BE2C (cell line): ENCODE results near the gene NBL1.

Experiments used
- DNase-seq: peaks from one replicate; pipeline ENCODE4 v3.0.0-alpha.2; 2020
- H3K27me3 ChIP-seq: fragments of 250-450 bp; sonication (Bioruptor Pico); 2 replicates; pipeline ENCODE4 v1.5.1; 2020; ENCODE audit warnings: mild to moderate bottlenecking
- H3K36me3 ChIP-seq: fragments of 250-450 bp; sonication (Bioruptor Pico); 2 replicates; pipeline ENCODE4 v1.5.1; 2020; ENCODE audit warnings: mild to moderate bottlenecking
- H3K4me1 ChIP-seq: fragments of 250-450 bp; sonication (Bioruptor Pico); 2 replicates; pipeline ENCODE4 v1.5.1; 2020
- H3K4me3 ChIP-seq: 2 replicates; pipeline ENCODE4 v1.5.1; 2011; ENCODE audit warnings: low read depth, low read length
- H3K9me3 ChIP-seq: fragments of 250-450 bp; sonication (Bioruptor Pico); 2 replicates; pipeline ENCODE4 v1.5.1; 2020
- CTCF ChIP-seq: IDR thresholded peaks from 2 replicates; pipeline ENCODE4 v1.5.1; 2012; ENCODE audit warnings: mild to moderate bottlenecking, low read depth, low read length

Gene NBL1

GRCh38 chr1:19602486-19602885, 41.6 kb upstream of the NBL1 start:
- H3K4me3 ChIP-seq = no peak overlapping the region
- no peaks in the 10 kb centered on the region for H3K27me3 ChIP-seq
- no peak for DNase-seq
- no peaks in the 10 kb centered on the region for H3K9me3 ChIP-seq
- no peak for TF ChIP-seq CTCF
- H3K4me1 ChIP-seq = no peaks in the 10 kb centered on the region
- H3K36me3 ChIP-seq = no peaks in the 10 kb centered on the region

GRCh38 chr1:19605967-19606366, 38.1 kb upstream of the NBL1 start:
- Histone ChIP-seq H3K36me3 (no peaks in the 10 kb centered on the region), H3K4me1 (no peaks in the 10 kb centered on the region), H3K27me3 (no peaks in the 10 kb centered on the region), H3K9me3 (no peaks in the 10 kb centered on the region), H3K4me3 (no peak overlapping the region)
- DNase-seq = no peak
- no peak for TF ChIP-seq CTCF

GRCh38 chr1:19606817-19607642, 37.1 kb upstream of the NBL1 start:
- Histone ChIP-seq H3K4me1 (no peaks in the 10 kb centered on the region), H3K9me3 (no peaks in the 10 kb centered on the region), H3K27me3 (no peaks in the 10 kb centered on the region), H3K4me3 (no peak overlapping the region), H3K36me3 (no peaks in the 10 kb centered on the region)
- no peak for TF ChIP-seq CTCF
- no peak for DNase-seq

- no peak for TF ChIP-seq CTCF
- no peak for DNase-seq
- H3K4me3 ChIP-seq = no peak overlapping the region
- H3K36me3 ChIP-seq = no peaks in the 10 kb centered on the region
- no peaks in the 10 kb centered on the region for H3K4me1 ChIP-seq
- H3K9me3 ChIP-seq = no peaks in the 10 kb centered on the region
- no peaks in the 10 kb centered on the region for H3K27me3 ChIP-seq
Measured at GRCh38 chr1:19608232-19608631, 35.9 kb upstream of the NBL1 start.

- Histone ChIP-seq H3K36me3 (no peaks in the 10 kb centered on the region), H3K9me3 (no peaks in the 10 kb centered on the region), H3K4me3 (no peak overlapping the region), H3K4me1 (no peaks in the 10 kb centered on the region), H3K27me3 (no peaks in the 10 kb centered on the region)
- no peak for TF ChIP-seq CTCF
- no peak for DNase-seq
Measured at GRCh38 chr1:19610282-19610981, 33.7 kb upstream of the NBL1 start.

GRCh38 chr1:19612530-19612929, 31.6 kb upstream of the NBL1 start:
- Histone ChIP-seq H3K27me3 (no peaks in the 10 kb centered on the region), H3K4me1 (no peaks in the 10 kb centered on the region), H3K9me3 (no peaks in the 10 kb centered on the region), H3K36me3 (no peaks in the 10 kb centered on the region), H3K4me3 (no peak overlapping the region)
- DNase-seq = no peak
- TF ChIP-seq CTCF = no peak
